K562 (cell line): Measurements from ENCODE around the gene ADORA2B. TPM values are rescaled to one million over a fixed set of nuclear protein-coding genes. Genes with fewer than 3 reads are reported as not detected.

Source experiments
- BMI1 ChIP-seq: fragments of 150-350 bp; IDR thresholded peaks from 2 replicates; pipeline ENCODE4 v1.6.1; 2014; ENCODE audit warnings: low read length
- CHD2 ChIP-seq: IDR thresholded peaks from 2 replicates; pipeline ENCODE4 v1.6.1; 2011; ENCODE audit warnings: low read depth, low read length
- CSDE1 ChIP-seq, 2 experiments: fragments of 450-650 bp; IDR thresholded peaks; 2 replicates each; pipeline ENCODE4 v1.6.1; 2016; ENCODE audit warnings: mild to moderate bottlenecking in 1 of 2
- E2F3 ChIP-seq: fragments of 250-450 bp; sonication (Bioruptor Pico); IDR thresholded peaks from 2 replicates; pipeline ENCODE4 v1.4.0; 2020; ENCODE audit warnings: mild to moderate bottlenecking
- FOSL1 ChIP-seq: fragments of 200-800 bp; sonication (Bioruptor generic); conservative IDR thresholded peaks from 2 replicates; pipeline ENCODE4 v1.6.1; 2016; ENCODE audit warnings: missing genetic modification characterization, missing compliant biosample characterization
- FOXA3 ChIP-seq, 2 experiments: fragments of 450-650 bp in 1 of 2; sonication (generic) in 1 of 2; formaldehyde crosslinking; IDR thresholded peaks in 1 of 2; conservative IDR thresholded peaks in 1 of 2; 2 replicates each; pipeline versions ENCODE4 v1.4.0 to v1.8.0; 2020 to 2022; ENCODE audit warnings: mild to moderate bottlenecking in 2 of 2, missing genetic modification reagents in 1 of 2
- HOXB6 ChIP-seq: fragments of 250-450 bp; sonication (Bioruptor Pico); IDR thresholded peaks from 2 replicates; pipeline ENCODE4 v1.5.1; 2022; ENCODE audit warnings: mild to moderate bottlenecking, borderline replicate concordance
- IRF2 ChIP-seq: sonication (generic); formaldehyde crosslinking; IDR thresholded peaks from 2 replicates; pipeline ENCODE4 v1.8.1; 2022; ENCODE audit warnings: mild to moderate bottlenecking, missing genetic modification reagents
- MTA1 ChIP-seq: fragments of 450-650 bp; IDR thresholded peaks from 2 replicates; pipeline ENCODE4 v1.6.1; 2017; ENCODE audit warnings: borderline replicate concordance
- POLR3A ChIP-seq: IDR thresholded peaks from 2 replicates; pipeline ENCODE4 v1.6.1; 2011; ENCODE audit warnings: borderline replicate concordance, mild to moderate bottlenecking, moderate library complexity; ENCODE audit not compliant: insufficient read length, insufficient read depth; ENCODE audit errors: extremely low read depth
- SPI1 ChIP-seq: IDR thresholded peaks from 2 replicates; pipeline ENCODE4 v1.6.1; 2011; ENCODE audit warnings: low read depth, low read length, control low read depth, borderline replicate concordance
- SRSF1 ChIP-seq: fragments of 200-400 bp; formaldehyde crosslinking; IDR thresholded peaks from 2 replicates; pipeline ENCODE4 v1.6.1; 2017; ENCODE audit warnings: mild to moderate bottlenecking, low read depth, low read length, moderate library complexity
- TAF7 ChIP-seq: fragments of 450-650 bp; IDR thresholded peaks from 2 replicates; pipeline ENCODE4 v1.6.1; 2016; ENCODE audit warnings: missing genetic modification characterization, missing compliant biosample characterization
- TSC22D4 ChIP-seq: fragments of 450-650 bp; IDR thresholded peaks from 2 replicates; pipeline ENCODE4 v1.6.1; 2016; ENCODE audit warnings: missing genetic modification characterization, missing biosample characterization, control low read depth
- ZNF583 ChIP-seq: fragments of 250-450 bp; sonication (Bioruptor Pico); IDR thresholded peaks from 2 replicates; pipeline ENCODE4 v1.4.0; 2020
- polyA plus RNA-seq, 8 experiments: library from polyadenylated mRNA; depleted of rRNA in 4 of 8; stranded (reverse) in 5 of 8; unstranded in 3 of 8; fragments of >200 nt; fragmentation: Nextera tagmentation in 2 of 8; fragmentation: Illumina TruSeq in 1 of 8; extraction: Ambion mirVana in 2 of 8; extraction: Trizol in 1 of 8; gene quantifications; 2 replicates each; pipeline versions ENCODE4 v1.2.1 to v1.2.3, GENCODE V29; 2011 to 2014; ENCODE audit warnings: inconsistent platforms in 1 of 8, missing spikeins in 1 of 8
- total RNA-seq, 7 experiments: library from RNA; depleted of rRNA in 6 of 7; stranded (reverse); fragments of >200 nt in 6 of 7; fragmentation: Illumina TruSeq in 2 of 7; extraction: Trizol in 2 of 7; gene quantifications; 2 replicates each; pipeline versions ENCODE4 v1.2.1 to v1.2.3, GENCODE V29; 2011 to 2021; ENCODE audit warnings: low replicate concordance in 1 of 7
- TF ChIP-seq, protein P1 (sequence below), 2 experiments: fragments of 200-800 bp in 1 of 2; sonication (Bioruptor generic) in 1 of 2; sonication (generic) in 1 of 2; formaldehyde crosslinking in 1 of 2; IDR thresholded peaks in 1 of 2; conservative IDR thresholded peaks in 1 of 2; 2 replicates each; pipeline versions ENCODE4 v1.5.0 to v1.6.1; 2016 to 2020; ENCODE audit warnings: missing compliant biosample characterization in 1 of 2, missing genetic modification characterization in 1 of 2, missing genetic modification reagents in 1 of 2
- TF ChIP-seq, protein P2 (sequence below): fragments of 250-450 bp; sonication (Bioruptor Pico); IDR thresholded peaks from 2 replicates; pipeline ENCODE4 v1.6.1; 2021; ENCODE audit warnings: mild to moderate bottlenecking
- TF ChIP-seq, protein P3 (sequence below): fragments of 250-450 bp; sonication (Bioruptor Pico); IDR thresholded peaks from 2 replicates; pipeline ENCODE4 v1.9.0; 2021; ENCODE audit warnings: mild to moderate bottlenecking, inconsistent platforms
- TF ChIP-seq, protein P4 (sequence below): sonication (generic); formaldehyde crosslinking; IDR thresholded peaks from 2 replicates; pipeline ENCODE4 v1.8.0; 2022; ENCODE audit warnings: mild to moderate bottlenecking, missing genetic modification reagents, borderline replicate concordance

The ADORA2B gene
- total and polyA plus RNA-seq, 9 of the 15 experiments (the other 6 are each of a cell fraction or from before 2014, with no cell fraction given): 6.4 to 16.6 (median 10.5) TPM

DNA sequence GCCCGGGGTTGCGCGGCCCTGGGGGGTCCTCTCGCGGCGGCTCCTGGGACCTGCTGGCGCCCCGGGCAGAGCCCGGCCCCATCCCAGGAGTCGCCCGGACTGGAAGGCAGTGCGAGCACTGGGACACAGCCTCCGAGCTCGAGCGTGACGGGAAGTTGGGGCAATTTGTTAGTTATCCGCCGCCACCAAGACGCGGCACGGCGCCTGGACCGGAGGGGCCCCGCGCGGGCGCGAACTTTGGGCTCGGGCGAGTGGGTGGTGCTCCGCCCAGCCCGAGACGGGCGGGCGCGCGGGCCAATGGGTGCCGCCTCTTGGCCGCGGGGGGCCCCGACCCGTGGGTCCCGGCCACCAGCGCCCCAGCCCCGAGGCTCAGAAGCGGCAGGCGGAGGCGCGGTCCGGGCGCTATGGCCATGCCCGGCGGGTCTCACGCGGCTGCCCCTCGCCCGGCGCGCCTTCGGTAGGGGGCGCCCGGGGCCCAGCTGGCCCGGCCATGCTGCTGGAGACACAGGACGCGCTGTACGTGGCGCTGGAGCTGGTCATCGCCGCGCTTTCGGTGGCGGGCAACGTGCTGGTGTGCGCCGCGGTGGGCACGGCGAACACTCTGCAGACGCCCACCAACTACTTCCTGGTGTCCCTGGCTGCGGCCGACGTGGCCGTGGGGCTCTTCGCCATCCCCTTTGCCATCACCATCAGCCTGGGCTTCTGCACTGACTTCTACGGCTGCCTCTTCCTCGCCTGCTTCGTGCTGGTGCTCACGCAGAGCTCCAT is at the start of gene ADORA2B (continued):
- TF ChIP-seq, protein P1, sequence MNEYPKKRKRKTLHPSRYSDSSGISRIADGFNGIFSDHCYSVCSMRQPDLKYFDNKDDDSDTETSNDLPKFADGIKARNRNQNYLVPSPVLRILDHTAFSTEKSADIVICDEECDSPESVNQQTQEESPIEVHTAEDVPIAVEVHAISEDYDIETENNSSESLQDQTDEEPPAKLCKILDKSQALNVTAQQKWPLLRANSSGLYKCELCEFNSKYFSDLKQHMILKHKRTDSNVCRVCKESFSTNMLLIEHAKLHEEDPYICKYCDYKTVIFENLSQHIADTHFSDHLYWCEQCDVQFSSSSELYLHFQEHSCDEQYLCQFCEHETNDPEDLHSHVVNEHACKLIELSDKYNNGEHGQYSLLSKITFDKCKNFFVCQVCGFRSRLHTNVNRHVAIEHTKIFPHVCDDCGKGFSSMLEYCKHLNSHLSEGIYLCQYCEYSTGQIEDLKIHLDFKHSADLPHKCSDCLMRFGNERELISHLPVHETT (CRISPR knock-in tag; conservative IDR thresholded peaks at IDR 0.05 in 1 of 2, IDR thresholded peaks at IDR 0.05 in 1 of 2): no peak
- TF ChIP-seq ZNF583 (CRISPR knock-in tag) (0 out of 2 replicates have a peak, but pooled peaks have one; percentile 42), BMI1 (no peak), TAF7 (tag) (no peak), IRF2 (CRISPR knock-in tag) (no peak), FOSL1 (tag) (no peak), POLR3A (no peak), SRSF1 (no peak), CSDE1 (IDR thresholded peaks at IDR 0.05) (no peak), HOXB6 (no peak), MTA1 (no peak), CHD2 (no peak), FOXA3 (CRISPR knock-in tag; conservative IDR thresholded peaks at IDR 0.05 in 1 of 2, IDR thresholded peaks at IDR 0.05 in 1 of 2) (no peak), SPI1 (no peak), TSC22D4 (tag) (no peak), E2F3 (CRISPR knock-in tag) (0 out of 2 replicates have a peak, but pooled peaks have one; percentile 12)
- TF ChIP-seq, protein P2, sequence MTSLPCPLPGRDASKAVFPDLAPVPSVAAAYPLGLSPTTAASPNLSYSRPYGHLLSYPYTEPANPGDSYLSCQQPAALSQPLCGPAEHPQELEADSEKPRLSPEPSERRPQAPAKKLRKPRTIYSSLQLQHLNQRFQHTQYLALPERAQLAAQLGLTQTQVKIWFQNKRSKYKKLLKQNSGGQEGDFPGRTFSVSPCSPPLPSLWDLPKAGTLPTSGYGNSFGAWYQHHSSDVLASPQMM (CRISPR knock-in tag): no peak
- TF ChIP-seq, protein P3, sequence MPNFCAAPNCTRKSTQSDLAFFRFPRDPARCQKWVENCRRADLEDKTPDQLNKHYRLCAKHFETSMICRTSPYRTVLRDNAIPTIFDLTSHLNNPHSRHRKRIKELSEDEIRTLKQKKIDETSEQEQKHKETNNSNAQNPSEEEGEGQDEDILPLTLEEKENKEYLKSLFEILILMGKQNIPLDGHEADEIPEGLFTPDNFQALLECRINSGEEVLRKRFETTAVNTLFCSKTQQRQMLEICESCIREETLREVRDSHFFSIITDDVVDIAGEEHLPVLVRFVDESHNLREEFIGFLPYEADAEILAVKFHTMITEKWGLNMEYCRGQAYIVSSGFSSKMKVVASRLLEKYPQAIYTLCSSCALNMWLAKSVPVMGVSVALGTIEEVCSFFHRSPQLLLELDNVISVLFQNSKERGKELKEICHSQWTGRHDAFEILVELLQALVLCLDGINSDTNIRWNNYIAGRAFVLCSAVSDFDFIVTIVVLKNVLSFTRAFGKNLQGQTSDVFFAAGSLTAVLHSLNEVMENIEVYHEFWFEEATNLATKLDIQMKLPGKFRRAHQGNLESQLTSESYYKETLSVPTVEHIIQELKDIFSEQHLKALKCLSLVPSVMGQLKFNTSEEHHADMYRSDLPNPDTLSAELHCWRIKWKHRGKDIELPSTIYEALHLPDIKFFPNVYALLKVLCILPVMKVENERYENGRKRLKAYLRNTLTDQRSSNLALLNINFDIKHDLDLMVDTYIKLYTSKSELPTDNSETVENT (CRISPR knock-in tag): no peak
- TF ChIP-seq, protein P4, sequence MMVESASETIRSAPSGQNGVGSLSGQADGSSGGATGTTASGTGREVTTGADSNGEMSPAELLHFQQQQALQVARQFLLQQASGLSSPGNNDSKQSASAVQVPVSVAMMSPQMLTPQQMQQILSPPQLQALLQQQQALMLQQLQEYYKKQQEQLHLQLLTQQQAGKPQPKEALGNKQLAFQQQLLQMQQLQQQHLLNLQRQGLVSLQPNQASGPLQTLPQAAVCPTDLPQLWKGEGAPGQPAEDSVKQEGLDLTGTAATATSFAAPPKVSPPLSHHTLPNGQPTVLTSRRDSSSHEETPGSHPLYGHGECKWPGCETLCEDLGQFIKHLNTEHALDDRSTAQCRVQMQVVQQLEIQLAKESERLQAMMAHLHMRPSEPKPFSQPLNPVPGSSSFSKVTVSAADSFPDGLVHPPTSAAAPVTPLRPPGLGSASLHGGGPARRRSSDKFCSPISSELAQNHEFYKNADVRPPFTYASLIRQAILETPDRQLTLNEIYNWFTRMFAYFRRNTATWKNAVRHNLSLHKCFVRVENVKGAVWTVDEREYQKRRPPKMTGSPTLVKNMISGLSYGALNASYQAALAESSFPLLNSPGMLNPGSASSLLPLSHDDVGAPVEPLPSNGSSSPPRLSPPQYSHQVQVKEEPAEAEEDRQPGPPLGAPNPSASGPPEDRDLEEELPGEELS (CRISPR knock-in tag): no peak; the same call in 1 of the 2 replicates
